ENCODE results near the gene CAPNS2.

- TF ChIP-seq CTCF (IDR thresholded peaks at IDR 0.05) (no peak), POLR2A (IDR thresholded peaks at IDR 0.05) (no peak)
These were observed 40.0 kb upstream of the CAPNS2 start for GRCh38 chr16:55526441-55526840.
